Natural killer cell (primary cell): ENCODE results near the gene PGC. TPM values are rescaled to one million over a fixed set of nuclear protein-coding genes. Genes with fewer than 3 reads are reported as not detected.

Experiments
- ATAC-seq, 3 donors: fragments of 150-1000 bp in 2 of 3; fragments of 200-7000 bp in 1 of 3; cut with Tn5 transposase; 1 replicate in 1 of 3; 2 replicates in 2 of 3; pipeline ENCODE4 v1.10.0; 2021; ENCODE audit warnings: mild to moderate bottlenecking in 2 of 3, moderate library complexity in 2 of 3
- DNase-seq, 2 donors: peaks; one replicate each; pipeline versions ENCODE4 v3.0.0 to v3.0.0-alpha.2; 2013 to 2021; ENCODE audit warnings: mixed read lengths in 1 of 2
- H3K27ac ChIP-seq: one replicate; pipeline ENCODE4 v1.5.1; 2013; ENCODE audit warnings: mild to moderate bottlenecking, low read length
- H3K27me3 ChIP-seq: one replicate; pipeline ENCODE4 v1.6.1; 2013; ENCODE audit warnings: low read length; ENCODE audit not compliant: control insufficient read depth, insufficient read depth
- H3K36me3 ChIP-seq: one replicate; pipeline ENCODE4 v1.6.1; 2013; ENCODE audit warnings: low read length; ENCODE audit not compliant: control insufficient read depth, insufficient read depth
- H3K4me1 ChIP-seq: one replicate; pipeline ENCODE4 v1.6.1; 2013; ENCODE audit warnings: low read length; ENCODE audit not compliant: control insufficient read depth, insufficient read depth
- H3K4me3 ChIP-seq: one replicate; pipeline ENCODE4 v1.5.1; 2013; ENCODE audit warnings: low read length
- H3K9me3 ChIP-seq: one replicate; pipeline ENCODE4 v1.6.1; 2013; ENCODE audit warnings: low read length; ENCODE audit not compliant: control insufficient read depth, insufficient read depth
- H3K27ac Mint-ChIP-seq, 2 donors: one replicate each; pipeline ENCODE4 v1.8.0; 2022; ENCODE audit warnings: mild to moderate bottlenecking in 2 of 2, mixed read lengths in 2 of 2, moderate library complexity in 1 of 2
- H3K27me3 Mint-ChIP-seq, 2 donors: one replicate each; pipeline ENCODE4 v1.8.0; 2022; ENCODE audit warnings: low read depth in 2 of 2, mixed read lengths in 2 of 2
- H3K36me3 Mint-ChIP-seq: one replicate; pipeline ENCODE4 v1.8.0; 2022; ENCODE audit warnings: mixed read lengths
- H3K4me1 Mint-ChIP-seq, 2 donors: one replicate each; pipeline ENCODE4 v1.8.0; 2022; ENCODE audit warnings: mixed read lengths in 2 of 2
- H3K4me3 Mint-ChIP-seq: one replicate; pipeline ENCODE4 v1.8.0; 2022; ENCODE audit warnings: mild to moderate bottlenecking, moderate library complexity, mixed read lengths
- H3K9me3 Mint-ChIP-seq, 2 donors: one replicate each; pipeline ENCODE4 v1.8.0; 2022; ENCODE audit warnings: mixed read lengths in 2 of 2
- CTCF ChIP-seq: fragments of 200-600 bp; IDR thresholded peaks from one replicate; pipeline ENCODE4 v1.8.0; 2022; ENCODE audit warnings: antibody characterized with exemption
- WGBS: methylation state at CpG from one replicate; pipeline ENCODE4 v1.1.7; 2013; ENCODE audit warnings: missing lambda C conversion rate; ENCODE audit not compliant: insufficient coverage; 5-methylcytosine and 5-hydroxymethylcytosine counted together
- intact Hi-C: fragments of 100-400 bp; cut with micrococcal nuclease; formaldehyde crosslinking; loops from one replicate; pipeline ENCODE4 v1.14.2; 2022
- total RNA-seq, 4 donors: library from RNA; stranded (reverse); fragments of 120-200 nt in 1 of 4; gene quantifications; one replicate each; pipeline versions ENCODE4 v1.2.3 to v1.2.4, GENCODE V29; 2013 to 2022

The PGC gene
- total RNA-seq, 3 donors from 2014 or later (not counting 1 experiment from before 2014, with no cell fraction given) = not detected

- H3K27ac ChIP-seq = no peak overlapping the region
- no peak overlapping the region for H3K4me3 ChIP-seq
- H3K4me1 ChIP-seq = no peaks in the 10 kb centered on the region
- Mint-ChIP-seq H3K4me3 (no peak overlapping the region), H3K36me3 (no peaks in the 10 kb centered on the region), H3K4me1 (no peaks in the 10 kb centered on the region), H3K9me3 (no peaks in the 10 kb centered on the region), H3K27ac (no peak overlapping the region), H3K27me3 (peaks cover 0 to 4% of the 10 kb centered on the region in 2 donors)
- H3K27me3 ChIP-seq = no peaks in the 10 kb centered on the region
- WGBS = 94% methylated on average over 6 of the region's 6 CpGs
- DNase-seq = no peak
- no peaks in the 10 kb centered on the region for H3K36me3 ChIP-seq
- ATAC-seq = no peak
- intact Hi-C loops = no loop called here
- no peaks in the 10 kb centered on the region for H3K9me3 ChIP-seq
- TF ChIP-seq CTCF = no peak
Observed at GRCh38 chr6:41757271-41757670, 10.1 kb upstream of the PGC start.

- Histone ChIP-seq H3K27ac (no peak overlapping the region), H3K27me3 (no peaks in the 10 kb centered on the region), H3K4me3 (no peak overlapping the region), H3K36me3 (no peaks in the 10 kb centered on the region), H3K4me1 (no peaks in the 10 kb centered on the region), H3K9me3 (no peaks in the 10 kb centered on the region)
- DNase-seq = no peak
- Mint-ChIP-seq H3K27me3 (peaks cover 0 to 4% of the 10 kb centered on the region in 2 donors), H3K9me3 (no peaks in the 10 kb centered on the region), H3K4me3 (no peak overlapping the region), H3K27ac (no peak overlapping the region), H3K36me3 (no peaks in the 10 kb centered on the region), H3K4me1 (no peaks in the 10 kb centered on the region)
- TF ChIP-seq CTCF = no peak
- 43% methylated on average over 13 of the region's 13 CpGs for WGBS
- intact Hi-C loops = no loop called here
- ATAC-seq = no peak
Observed at GRCh38 chr6:41756354-41756753, 9.2 kb upstream of the PGC start.

- H3K27ac ChIP-seq = no peak overlapping the region
- peaks cover 0 to 4% of the 10 kb centered on the region in 2 donors for H3K27me3 Mint-ChIP-seq
- H3K27ac Mint-ChIP-seq = no peak overlapping the region
- ATAC-seq (no peak), DNase-seq (no peak)
- no peaks in the 10 kb centered on the region for H3K4me1 Mint-ChIP-seq
- no peaks in the 10 kb centered on the region for H3K27me3 ChIP-seq
- no peaks in the 10 kb centered on the region for H3K9me3 Mint-ChIP-seq
- no peaks in the 10 kb centered on the region for H3K9me3 ChIP-seq
- WGBS = 83% methylated on average over 4 of the region's 4 CpGs
- H3K4me1 ChIP-seq = no peaks in the 10 kb centered on the region
- no peaks in the 10 kb centered on the region for H3K36me3 Mint-ChIP-seq
- no peak for TF ChIP-seq CTCF
- intact Hi-C loops = no loop called here
- no peak overlapping the region for H3K4me3 Mint-ChIP-seq
- H3K36me3 ChIP-seq = no peaks in the 10 kb centered on the region
- H3K4me3 ChIP-seq = no peak overlapping the region
Observed at GRCh38 chr6:41755895-41756294, 8.7 kb upstream of the PGC start.

GRCh38 chr6:41750374-41750773 is 3.2 kb upstream of the PGC start:
- Mint-ChIP-seq H3K9me3 (no peaks in the 10 kb centered on the region), H3K27ac (no peak overlapping the region), H3K4me3 (no peak overlapping the region), H3K36me3 (no peaks in the 10 kb centered on the region), H3K27me3 (no peaks in the 10 kb centered on the region), H3K4me1 (no peaks in the 10 kb centered on the region)
- Histone ChIP-seq H3K36me3 (no peaks in the 10 kb centered on the region), H3K27ac (no peak overlapping the region), H3K4me1 (no peaks in the 10 kb centered on the region), H3K4me3 (no peak overlapping the region), H3K9me3 (no peaks in the 10 kb centered on the region), H3K27me3 (no peaks in the 10 kb centered on the region)
- ATAC-seq (no peak), DNase-seq (no peak)
- intact Hi-C loops = no loop called here
- TF ChIP-seq CTCF = no peak
- WGBS = 94% methylated on average over 2 of the region's 3 CpGs
